ENCODE results near the gene C5AR1.
A peak's percentile ranks its signal among the peaks of the same experiment; 100 is the strongest.

- TF ChIP-seq EZH2 (IDR thresholded peaks at IDR 0.05): no peak
- TF ChIP-seq POLR2AphosphoS5 (IDR thresholded peaks at IDR 0.05; ENCODE audit: borderline replicate concordance, low read depth, low read length): peak; percentile 26; the same call in 1 of the 2 replicates
Observed at GRCh38 chr19:47352095-47352494, 42.4 kb downstream of the C5AR1 start.
